HG02885 (cell line): ENCODE data around the gene SERF1A.
"Not testable (repeated sequence)": the region's sequence is repeated elsewhere in the genome, so short reads cannot be mapped to it uniquely, and the experiment has no call there.

Experiments used
- ATAC-seq: cut with Tn5 transposase; IDR thresholded peaks from one replicate; pipeline ENCODE4 v1.9.1; 2021; ENCODE audit warnings: mild to moderate bottlenecking; ENCODE audit not compliant: unreplicated experiment, poor library complexity

Gene SERF1A

GRCh38 chr5:70900533-70901271 is at the start of gene SERF1A:
TSS of gene SERF1A (plus strand) at chr5:70900669. CDS start at chr5:70900870, 201 bp downstream.
- ATAC-seq = peak; percentile 93

GRCh38 chr5:70866778-70867177 is 33.7 kb upstream of the SERF1A start:
- ATAC-seq = not testable (repeated sequence)

GRCh38 chr5:70870626-70871025 is 29.8 kb upstream of the SERF1A start:
- not testable (repeated sequence) for ATAC-seq

GRCh38 chr5:70896076-70896475 is 4.4 kb upstream of the SERF1A start:
- not testable (repeated sequence) for ATAC-seq

GRCh38 chr5:70901272-70901571 is 753 bp downstream of the SERF1A start:
- peak; percentile 35 for ATAC-seq

GRCh38 chr5:70906624-70907023 is 6.2 kb downstream of the SERF1A start:
- ATAC-seq = not testable (repeated sequence)

- not testable (repeated sequence) for ATAC-seq
Observed at GRCh38 chr5:70916829-70917228, 16.4 kb downstream of the SERF1A start.

- peak; percentile 26 for ATAC-seq
Observed at GRCh38 chr5:70925211-70925562, 24.7 kb downstream of the SERF1A start.

- not testable (repeated sequence) for ATAC-seq
Observed at GRCh38 chr5:70931709-70932368, 31.4 kb downstream of the SERF1A start.

GRCh38 chr5:70932560-70932959 is 32.1 kb downstream of the SERF1A start:
- ATAC-seq = not testable (repeated sequence)

- ATAC-seq = not testable (repeated sequence)
Observed at GRCh38 chr5:70953068-70953467, 52.6 kb downstream of the SERF1A start.
